Activated naive CD4-positive, alpha-beta T cell (primary cell): ENCODE results near the gene MYO9A.
"Not testable (repeated sequence)": the region's sequence is repeated elsewhere in the genome, so short reads cannot be mapped to it uniquely, and the experiment has no call there.

Experiments
- DNase-seq, 4 experiments: peaks; one replicate each; lab custom pipeline; 2025; lab: John Stamatoyannopoulos, UW

MYO9A gene

DNA sequence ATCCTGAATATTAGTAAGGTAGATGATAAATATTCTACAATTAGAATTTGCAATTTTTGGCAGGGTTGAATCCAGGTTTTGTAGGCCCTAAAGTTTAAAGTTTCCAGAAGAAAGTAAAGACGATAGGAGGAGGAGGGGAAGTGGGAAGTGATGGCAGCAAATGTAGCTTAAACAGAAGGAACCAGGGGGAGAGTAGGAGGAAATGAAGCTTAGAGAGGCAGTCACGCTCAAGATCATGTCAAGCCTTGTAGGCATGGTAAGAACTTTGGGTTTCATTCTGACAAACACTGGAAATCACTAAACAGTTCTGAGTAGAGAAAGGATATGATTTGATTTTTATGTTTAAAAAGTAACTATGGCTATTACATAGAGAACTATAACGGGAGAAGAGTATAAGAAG is 243.7 kb downstream of the MYO9A start:
- DNase-seq = no peak

DNA sequence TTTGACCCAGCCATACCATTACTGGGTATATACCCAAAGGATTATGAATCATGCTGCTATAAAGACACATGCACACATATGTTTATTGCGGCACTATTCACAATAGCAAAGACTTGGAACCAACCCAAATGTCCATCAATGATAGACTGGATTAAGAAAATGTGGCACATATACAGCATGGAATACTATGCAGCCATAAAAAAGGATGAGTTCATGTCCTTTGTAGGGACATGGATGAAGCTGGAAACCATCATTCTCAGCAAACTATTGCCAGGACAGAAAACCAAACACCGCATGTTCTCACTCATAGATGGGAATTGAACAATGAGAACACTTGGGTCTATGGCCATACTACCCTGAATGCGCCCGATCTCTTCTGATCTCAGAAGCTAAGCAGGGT is 259.7 kb downstream of the MYO9A start:
- DNase-seq = not testable (repeated sequence)

DNA sequence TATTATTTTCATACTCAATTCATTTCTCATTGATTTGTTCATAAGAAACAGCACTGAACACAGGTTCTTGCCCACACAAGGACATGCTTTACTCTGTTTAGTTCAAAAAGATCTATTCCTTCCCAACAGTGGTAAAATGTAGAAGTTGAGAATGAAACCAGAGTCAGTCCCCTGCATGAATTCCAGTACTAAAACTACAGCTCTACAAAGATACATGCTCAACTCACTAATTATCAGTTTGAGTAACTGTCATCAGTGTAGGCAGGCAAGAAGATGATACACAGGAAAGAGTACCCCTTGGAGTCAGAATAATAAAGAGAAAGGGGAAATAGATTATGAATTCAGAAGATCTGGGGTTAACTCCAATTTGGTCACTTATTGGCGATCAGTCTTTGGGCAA is 264.4 kb downstream of the MYO9A start:
- DNase-seq = no peak

DNA sequence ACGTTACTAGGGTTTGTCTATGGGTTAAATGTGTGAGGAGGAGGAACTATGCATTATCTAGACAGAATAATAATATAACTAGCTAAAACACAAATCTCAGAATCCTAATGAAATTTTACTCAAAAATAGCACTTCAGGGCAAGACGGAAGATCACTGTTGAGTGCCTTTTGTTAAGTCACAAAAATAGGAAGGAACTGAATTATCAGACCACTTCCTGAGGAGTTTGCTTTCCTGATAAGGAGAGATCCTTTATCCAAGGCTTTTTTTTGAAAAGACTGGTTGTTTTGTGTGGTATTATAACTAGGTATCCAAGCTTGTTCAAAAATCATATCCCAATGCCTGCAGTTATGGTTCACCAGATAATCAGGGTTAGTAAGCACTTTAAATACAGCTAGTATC is 273.0 kb downstream of the MYO9A start:
- no peak for DNase-seq

DNA sequence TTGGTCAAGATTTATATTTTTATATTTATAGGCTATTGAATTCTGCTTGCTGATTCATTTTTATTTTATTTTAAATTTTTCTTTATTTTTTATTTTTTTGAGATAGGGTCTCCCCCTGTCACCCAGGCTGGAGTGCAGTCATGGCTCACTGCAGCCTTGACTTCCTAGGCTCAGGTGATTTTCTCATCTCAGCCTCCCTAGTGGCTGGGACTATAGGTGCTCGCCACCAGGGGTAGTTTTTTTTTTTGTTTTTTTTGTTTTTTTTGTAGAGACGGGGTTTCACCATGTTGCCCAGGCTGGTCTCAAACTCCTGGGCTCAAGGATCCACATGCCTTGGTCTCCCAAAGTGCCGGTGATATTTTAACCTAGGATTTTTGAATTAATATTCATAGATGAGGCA is 276.4 kb downstream of the MYO9A start:
- DNase-seq = no peak

DNA sequence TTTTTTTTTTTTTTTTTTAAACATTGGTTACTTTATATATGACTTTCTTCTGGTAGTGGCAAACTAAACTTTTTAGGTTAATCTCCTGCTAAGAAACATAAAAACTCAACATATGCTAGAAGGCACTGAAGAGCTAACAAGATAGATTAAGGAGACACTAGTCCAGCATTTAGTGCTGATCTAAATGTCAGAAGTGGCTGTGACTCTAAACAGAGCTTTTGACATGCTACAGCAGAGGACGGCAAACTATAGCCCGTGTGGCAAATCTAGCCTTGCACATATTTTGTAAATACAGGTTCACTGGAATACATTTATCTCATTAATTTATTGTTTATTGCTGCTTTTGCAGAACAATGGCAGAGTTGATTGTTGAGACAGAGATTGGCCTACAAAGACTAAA is 287.0 kb downstream of the MYO9A start:
- no peak for DNase-seq

DNA sequence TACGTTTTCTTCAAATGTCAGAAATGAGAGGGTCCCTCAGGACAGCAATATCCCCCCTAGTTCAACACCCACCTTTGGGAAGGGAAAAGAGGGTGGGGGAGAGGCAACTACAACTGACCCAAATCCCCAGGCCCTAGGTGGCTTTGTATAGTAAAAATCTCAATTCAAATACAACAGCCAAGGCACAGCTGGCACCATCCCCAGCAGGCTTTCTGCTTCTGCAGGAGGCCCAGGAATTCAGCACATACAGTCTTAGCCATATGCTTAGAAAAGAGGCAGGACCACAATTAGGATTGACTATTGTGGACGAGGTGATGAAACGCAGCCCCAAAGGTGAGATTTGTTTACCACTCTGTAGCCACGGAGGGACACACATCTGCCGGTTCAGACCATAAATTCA is 291.8 kb downstream of the MYO9A start:
- no peak for DNase-seq

DNA sequence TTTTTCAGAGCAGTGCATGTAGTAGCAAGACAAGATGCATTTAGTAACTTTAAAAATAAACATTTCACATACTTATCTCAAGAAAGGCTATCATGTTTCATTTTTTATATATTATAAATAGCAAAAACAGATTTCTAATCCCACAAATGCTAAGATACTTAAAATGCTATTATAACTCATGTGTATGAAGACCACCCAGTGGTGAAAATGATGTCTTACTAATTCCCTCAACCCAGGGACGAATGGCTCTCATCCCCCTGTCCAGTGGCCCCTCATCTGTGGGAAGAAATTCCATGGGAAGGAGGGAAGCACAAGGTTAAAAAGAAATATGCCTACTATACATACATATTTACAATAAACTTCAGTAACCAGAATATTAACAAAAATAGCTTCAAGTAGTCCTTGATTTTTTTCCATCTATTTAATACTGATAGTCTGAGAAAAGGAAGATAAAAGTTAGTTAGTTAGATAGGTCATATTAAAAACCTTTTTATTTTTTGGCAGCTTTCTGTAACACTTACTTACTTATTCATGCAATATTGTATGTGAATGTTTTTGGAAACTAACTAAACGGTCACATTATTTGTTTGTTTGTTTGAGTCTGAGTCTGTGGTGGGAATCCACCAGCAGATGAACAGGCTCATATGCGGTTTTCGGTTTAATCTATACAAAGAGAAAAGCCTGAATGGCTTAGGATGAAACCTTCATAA is 292.8 kb downstream of the MYO9A start:
- no peak for DNase-seq

DNA sequence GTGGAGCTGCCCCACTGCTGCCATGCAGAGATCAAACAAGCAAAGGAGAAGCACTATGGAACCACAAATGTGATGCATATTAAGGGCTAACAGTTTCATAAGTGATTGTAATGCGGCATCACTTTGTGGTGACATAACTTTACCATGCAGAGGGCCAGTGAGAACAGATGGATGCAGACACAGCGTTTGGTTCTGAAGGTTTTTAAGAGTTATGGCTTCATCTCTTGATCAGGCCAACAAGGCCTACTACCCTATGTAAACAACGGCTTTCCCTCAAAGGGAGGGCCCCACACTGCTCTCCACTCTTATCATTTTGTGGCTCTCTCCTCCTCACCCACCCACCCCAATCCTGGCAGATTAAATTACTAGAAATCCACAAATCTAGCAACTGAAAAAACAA is 294.1 kb downstream of the MYO9A start:
- DNase-seq = no peak

DNA sequence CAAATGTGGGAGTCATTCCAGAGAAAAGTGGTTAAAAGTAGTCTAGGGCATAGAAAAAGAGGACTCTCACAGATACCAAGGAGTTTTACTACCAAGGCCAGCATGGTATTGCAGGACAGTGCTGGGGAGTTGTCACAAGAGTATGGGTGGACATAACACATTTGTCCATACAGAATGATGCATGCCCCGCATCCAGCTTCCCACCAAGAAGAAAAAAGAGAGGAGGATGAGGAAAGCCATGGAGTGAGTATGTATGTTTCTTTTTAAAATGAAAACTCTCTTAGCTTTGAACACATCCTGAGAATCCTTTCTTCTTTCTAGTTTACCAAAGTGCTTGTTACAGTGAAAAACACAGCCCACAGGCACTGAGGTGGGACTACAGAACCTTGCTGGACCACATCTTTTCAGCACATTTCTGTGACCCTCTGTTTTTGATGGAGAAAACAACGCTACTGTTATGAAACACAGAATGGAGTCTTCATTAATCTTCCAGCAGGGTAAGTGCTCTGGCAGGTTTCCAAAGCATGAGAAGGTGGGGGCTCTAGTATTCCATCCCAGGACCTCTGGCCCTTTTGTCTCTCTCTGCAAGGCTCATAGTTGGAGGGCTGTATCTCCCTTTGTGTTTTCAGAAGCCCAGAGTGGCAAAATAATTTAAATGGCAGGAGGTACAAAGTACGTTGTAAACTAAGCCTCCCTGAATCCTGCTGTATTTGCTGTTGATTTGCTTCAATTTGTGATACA is 294.9 kb downstream of the MYO9A start:
- no peak for DNase-seq

DNA sequence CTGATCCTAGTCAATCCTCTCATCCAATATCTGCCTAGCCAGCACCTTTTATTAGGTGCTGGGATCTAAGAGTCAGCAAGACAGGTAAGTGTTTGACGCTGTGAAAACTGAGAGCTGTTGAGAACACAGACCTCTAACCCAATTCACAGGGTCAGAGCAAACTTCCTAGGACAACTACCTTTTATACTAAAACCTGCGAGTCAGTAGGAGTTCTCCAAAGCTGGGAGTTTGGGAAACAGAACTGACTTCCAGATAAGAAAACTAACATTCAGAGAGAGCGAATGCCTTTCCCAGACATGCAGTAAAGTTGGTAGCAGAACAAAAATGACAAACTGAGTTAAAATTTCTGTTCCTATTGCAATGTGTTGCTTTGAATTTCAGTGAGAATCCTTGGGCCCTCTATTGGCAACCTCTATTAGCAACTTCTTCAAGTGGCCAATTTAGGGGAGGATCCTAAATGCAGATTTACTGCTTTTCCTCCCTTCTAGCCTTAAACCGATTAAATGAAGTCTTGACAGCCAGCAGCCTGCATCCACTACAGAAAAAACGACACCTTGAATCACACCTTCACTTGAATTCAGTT is 296.3 kb downstream of the MYO9A start:
- DNase-seq = no peak

DNA sequence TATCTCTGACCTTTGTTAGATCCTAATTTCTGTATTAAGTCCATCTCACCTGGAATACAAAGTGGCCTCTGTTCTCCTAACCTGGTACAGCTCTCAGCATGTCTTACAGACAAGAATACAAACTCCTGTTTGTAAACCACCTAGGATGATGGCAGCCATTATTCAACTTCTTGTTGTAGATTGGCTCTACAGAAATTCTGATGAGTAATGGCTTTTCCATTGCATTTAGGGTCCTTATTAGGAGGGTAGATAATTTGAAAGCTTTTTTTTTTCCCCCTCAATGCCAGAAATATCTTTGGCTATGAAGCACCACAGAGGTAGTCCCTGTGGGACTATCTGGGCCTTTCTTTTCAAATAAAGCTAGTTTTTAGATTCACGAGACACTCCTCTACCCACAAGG is 297.8 kb downstream of the MYO9A start:
- no peak for DNase-seq

DNA sequence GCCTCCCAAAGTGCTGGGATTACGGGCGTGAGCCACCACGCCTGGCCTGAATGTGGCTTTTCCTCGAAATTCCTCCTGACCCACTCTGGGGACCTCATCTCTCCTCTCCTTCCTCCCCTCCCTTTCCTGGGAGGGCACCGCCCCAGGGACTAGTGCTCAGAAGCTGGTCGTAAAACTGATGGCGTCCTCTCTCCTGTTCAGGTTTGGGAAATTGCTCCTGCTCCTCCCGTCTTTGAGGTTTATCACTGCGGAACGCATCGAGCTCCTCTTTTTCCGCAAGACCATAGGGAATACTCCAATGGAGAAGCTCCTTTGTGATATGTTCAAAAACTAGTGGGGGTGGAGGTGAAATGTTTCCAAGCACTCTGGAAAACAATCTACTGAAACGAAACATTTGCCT is 300.6 kb downstream of the MYO9A start:
- DNase-seq = no peak

DNA sequence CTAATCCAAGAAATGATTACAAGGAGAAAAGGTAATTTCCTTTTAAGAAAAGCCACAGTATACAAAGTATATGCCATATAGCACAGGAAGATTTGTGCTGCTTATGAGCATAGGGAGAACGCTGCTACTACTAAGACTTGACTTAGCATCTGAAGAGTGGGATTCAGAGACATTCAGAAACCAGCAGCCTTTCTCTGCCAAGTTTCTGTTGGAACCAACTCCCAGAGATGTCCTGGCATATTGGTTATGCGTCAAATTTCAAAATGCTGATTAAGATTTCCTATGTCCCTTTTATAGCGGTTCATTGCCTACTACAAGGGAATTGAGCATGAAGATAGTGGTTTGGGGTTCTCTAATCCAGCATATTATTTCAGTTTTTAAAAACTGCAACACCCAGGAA is 302.6 kb downstream of the MYO9A start:
- DNase-seq = no peak

DNA sequence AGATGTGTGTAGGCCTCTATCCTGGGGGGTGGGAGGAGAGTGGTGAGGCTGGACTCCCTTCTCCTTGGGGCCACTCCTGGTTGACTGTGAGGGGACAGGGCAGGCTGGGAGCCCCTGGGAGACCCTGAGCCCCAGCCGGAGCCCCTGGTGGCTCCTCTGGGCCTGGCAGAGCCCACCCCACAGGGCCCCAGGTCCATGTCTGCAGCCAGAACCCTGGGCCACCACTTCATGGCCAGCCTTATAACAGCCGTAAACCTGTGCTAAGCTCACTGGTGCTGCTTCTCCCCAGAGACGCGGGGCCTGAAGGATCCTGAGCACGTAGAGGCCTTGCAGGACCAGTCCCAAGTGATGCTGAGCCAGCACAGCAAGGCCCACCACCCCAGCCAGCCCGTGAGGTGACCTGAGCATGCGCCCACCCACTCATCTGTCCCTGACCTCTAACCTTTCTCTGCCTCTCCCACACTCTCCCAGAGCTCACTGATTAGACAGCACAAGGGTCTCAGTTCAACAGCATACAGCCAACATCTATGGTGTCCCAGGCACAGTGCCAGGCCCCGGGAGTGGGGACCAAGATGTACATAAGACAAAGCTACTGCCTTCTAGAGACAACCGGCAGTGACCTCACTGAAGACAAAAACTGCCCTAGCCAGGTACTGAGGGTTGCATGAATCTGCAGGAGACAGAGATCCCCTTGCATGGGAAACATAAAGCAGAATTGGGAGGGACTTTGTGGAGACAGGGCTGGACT is 304.1 kb downstream of the MYO9A start:
- no peak for DNase-seq

DNA sequence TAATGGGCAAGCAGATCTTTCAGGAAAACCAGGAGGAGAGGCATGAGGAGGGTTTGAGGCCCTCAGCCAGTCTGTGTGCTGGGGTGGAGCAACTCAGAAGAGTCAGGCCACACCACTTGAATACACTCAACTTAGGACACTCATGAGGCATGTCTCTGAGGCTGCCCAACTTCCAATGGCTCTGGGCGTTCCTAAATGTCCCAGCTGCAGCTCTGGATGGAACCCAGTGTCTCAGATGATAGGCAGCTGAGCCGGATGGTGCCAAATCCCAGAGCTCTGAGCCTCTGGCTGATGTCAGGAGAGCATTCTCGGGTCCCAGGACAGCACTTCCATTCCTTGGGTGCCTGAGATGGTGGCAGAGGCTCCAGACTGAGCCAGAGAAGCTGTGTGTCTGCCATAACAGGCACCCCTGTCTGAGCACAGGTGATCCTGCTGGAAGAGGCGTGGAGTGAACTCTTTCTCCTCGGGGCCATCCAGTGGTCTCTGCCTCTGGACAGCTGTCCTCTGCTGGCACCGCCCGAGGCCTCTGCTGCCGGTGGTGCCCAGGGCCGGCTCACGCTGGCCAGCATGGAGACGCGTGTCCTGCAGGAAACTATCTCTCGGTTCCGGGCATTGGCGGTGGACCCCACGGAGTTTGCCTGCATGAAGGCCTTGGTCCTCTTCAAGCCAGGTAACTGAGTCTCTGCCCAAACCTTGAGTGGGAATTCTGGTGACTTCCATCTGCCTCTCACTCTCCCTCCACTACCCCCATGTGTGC is 304.8 kb downstream of the MYO9A start:
- DNase-seq = no peak

DNA sequence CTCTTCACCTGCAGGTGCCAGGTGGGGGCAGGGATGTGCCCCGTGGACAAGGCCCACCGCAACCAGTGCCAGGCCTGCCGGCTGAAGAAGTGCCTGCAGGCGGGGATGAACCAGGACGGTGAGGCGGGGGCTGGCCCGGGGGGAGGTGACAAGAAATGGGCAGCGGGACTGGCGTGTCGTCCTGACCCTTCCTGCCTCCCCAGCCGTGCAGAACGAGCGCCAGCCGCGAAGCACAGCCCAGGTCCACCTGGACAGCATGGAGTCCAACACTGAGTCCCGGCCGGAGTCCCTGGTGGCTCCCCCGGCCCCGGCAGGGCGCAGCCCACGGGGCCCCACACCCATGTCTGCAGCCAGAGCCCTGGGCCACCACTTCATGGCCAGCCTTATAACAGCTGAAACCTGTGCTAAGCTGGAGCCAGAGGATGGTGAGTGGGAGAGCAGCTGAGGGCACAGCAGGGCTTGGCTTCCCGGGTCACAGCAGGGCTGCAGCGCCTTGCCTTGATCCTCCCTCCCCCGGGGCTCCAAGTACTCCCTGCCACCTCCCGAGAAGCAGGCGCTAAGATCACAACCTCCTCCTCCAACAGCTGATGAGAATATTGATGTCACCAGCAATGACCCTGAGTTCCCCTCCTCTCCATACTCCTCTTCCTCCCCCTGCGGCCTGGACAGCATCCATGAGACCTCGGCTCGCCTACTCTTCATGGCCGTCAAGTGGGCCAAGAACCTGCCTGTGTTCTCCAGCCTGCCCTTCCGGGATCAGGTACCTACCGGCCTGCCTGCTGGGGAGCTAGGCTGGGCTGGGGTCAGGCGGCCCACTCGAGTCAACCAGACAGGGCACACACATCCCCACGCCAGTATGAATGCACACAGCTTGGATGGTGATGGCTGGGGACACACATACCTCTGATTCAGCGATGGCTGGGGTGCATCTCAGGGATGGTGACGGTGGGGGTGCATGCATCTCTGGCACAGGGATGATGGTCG is 305.9 kb downstream of the MYO9A start:
- no peak for DNase-seq

DNA sequence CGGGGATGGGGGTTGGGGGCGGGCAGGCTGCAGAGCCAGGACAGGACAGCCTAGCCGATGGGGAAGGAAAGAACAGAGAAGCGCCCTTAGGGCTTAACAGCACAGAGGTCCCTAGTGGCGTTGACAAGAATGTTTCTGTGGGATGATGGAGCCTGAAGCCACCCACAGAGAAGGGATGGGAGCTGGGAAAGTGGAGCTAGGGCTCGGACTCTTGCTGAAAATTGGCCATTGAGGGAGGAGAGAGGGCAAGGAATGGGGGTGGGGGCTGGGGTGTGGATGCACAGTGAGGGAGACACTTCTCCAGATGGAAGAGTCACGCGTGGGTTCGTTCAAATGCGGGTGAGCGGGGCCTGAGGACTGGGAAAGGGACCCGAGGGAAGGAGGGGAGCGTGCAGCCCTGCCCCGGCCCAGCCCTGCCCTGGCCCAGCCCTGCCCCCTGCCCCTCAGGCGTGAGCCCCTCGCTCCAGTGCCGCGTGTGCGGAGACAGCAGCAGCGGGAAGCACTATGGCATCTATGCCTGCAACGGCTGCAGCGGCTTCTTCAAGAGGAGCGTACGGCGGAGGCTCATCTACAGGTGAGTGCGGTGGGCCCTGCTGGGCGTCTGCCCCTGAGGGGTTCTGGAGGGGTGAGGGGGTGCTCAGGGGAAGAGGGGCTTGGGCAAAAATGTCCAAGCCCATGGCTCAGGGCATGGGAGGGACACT is 306.8 kb downstream of the MYO9A start:
- DNase-seq = no peak

DNA sequence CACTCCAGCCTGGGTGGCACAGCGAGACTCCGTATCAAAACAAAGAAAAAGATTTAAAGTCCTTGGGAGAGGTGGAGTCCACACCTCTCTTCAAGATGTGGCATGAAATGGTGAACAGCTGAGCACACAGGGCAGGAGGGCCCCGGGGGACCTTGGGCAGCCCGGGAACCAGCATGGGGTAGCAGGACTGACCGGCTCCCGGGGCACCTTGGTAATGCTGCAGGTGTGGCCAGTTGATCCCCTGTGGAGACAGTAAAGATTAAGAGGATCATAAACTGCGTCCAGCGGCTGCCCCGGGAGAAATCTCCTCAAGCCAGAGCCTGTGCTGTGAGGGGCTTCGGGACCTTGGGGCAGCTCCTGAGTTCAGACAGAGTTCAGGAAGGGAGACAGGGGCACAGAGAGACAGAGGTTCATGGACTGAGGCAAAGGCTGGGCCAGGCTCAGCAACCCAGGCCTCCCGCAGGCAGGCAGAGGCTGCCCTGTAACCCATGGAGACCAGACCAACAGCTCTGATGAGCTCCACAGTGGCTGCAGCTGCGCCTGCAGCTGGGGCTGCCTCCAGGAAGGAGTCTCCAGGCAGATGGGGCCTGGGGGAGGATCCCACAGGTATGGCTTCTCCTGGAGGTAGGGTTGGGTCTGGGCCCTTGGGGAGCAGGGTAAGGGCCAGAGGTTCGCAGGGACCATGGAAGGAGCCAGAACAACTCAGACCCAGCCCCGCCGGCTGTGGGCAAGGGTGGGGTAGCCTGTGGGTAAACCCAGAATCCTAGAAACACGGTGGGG is 307.5 kb downstream of the MYO9A start, which contains the start of gene NR2E3:
TSS of gene NR2E3 (plus strand) at position 299 of the 780 bp plus-strand sequence. CDS start at position 489, 190 bp downstream.
- DNase-seq = no peak
